Neural progenitor cell (in vitro differentiated cells): ENCODE measurements around the gene FHDC1.

Source experiments
- CTCF ChIP-seq: fragments of 200-600 bp; sonication (generic); IDR thresholded peaks from 2 replicates; pipeline ENCODE4 v1.5.1; 2017; ENCODE audit warnings: antibody characterized with exemption, mild to moderate bottlenecking
- EZH2 ChIP-seq: fragments of 200-600 bp; sonication (generic); IDR thresholded peaks from 2 replicates; pipeline ENCODE4 v1.6.1; 2017; ENCODE audit warnings: antibody characterized with exemption, mild to moderate bottlenecking, moderate library complexity

DNA sequence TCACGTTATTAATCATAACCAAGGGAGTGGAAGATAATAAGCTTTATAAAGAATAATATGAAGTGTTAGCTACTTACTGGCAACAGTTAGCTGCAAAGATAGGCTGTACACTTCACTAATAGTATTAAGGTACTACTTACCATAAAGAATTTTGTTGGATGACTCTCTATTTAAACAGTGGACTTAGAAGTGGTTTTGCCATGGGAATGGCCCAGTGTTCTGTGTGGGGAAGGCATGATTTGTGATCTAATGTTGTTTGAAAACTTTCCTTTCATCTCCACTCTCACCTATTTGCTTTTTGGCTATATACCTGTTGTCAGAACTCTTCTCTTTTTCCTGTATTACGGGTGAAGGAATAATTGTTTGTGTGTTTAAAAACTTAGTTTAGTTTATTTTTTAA is 23.0 kb downstream of the FHDC1 start:
- TF ChIP-seq EZH2, result no peak
- TF ChIP-seq CTCF, result no peak
